ENCODE measurements around the gene SH3RF3. TPM values are rescaled to one million over a fixed set of nuclear protein-coding genes. Genes with fewer than 3 reads are reported as not detected.

SH3RF3 gene
- total and polyA plus RNA-seq, 2 of the 13 experiments (the other 11 are each of a cell fraction or from before 2014, with no cell fraction given), result 0.04 TPM; not detected in 1

DNA sequence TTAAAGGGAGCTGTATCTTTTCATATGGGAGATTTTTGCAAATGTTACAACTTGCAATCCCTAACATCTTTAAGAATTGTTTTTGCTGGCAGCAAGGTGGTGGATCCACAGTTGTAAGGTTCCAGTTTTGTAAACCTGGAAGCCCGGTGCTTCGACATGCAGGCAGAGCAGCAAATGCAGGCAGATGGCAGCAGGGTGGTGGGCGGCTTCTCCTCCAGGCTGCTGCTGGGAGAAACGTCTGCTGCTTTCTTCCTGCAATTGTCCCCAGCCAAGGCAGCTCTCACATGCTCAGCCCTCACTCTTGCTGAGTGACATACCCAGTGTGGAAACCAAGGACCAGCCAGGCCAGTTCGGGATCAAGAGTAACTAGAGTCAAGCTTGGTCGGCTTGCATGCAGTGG, 318.8 kb downstream of the SH3RF3 start:
- H3K9me3 ChIP-seq (ENCODE audit: low read length), result peaks cover 15% of the 10 kb centered on the region
- no TSS peak for BruUV-seq (replicated peaks)
- H3K79me2 ChIP-seq (ENCODE audit: insufficient read depth, low read length), result no peaks in the 10 kb centered on the region
- DNase-seq (ENCODE audit: low spot score) (no peak), ATAC-seq (no peak), FAIRE-seq (no peak)
- no peak overlapping the region for H3K9ac ChIP-seq (ENCODE audit: insufficient read depth, low read depth, low read length)
- no peaks in the 10 kb centered on the region for H3K4me1 ChIP-seq (ENCODE audit: insufficient read depth, low read length)
- CTCF ChIA-PET (ENCODE audit: low intra/inter-chr PET ratio, low total read pairs), result no interaction called here
- in situ Hi-C loops (cut with HindIII; ENCODE audit: extremely low pct_ligation_motif_present, low pct_unique_long_range_greater_than_20kb), result no loop called here
- no peaks in the 10 kb centered on the region for H3K36me3 ChIP-seq (replicated peaks in 1 of 2; ENCODE audit: control insufficient read depth in 1 of 2, insufficient read depth in 2 of 2, low read length in 2 of 2)
- H3K4me3 ChIP-seq (replicated peaks in 1 of 3; ENCODE audit: insufficient read depth in 1 of 3, low read depth in 2 of 3, low read length in 3 of 3), result no peak overlapping the region
- H3K4me2 ChIP-seq (ENCODE audit: low read depth, low read length), result no peak overlapping the region
- POLR2A ChIA-PET, result no interaction called here
- H3K27me3 ChIP-seq (ENCODE audit: control insufficient read depth in 1 of 2, insufficient read depth in 2 of 2, low read length in 2 of 2), result peaks cover 0 to 2% of the 10 kb centered on the region in 2 experiments; a peak in 2 of 5 replicates
- no peaks in the 10 kb centered on the region for H4K20me1 ChIP-seq (ENCODE audit: insufficient read depth, low read length)
- no peak overlapping the region for H2AFZ ChIP-seq (ENCODE audit: low read length)
- TF ChIP-seq, protein P1, sequence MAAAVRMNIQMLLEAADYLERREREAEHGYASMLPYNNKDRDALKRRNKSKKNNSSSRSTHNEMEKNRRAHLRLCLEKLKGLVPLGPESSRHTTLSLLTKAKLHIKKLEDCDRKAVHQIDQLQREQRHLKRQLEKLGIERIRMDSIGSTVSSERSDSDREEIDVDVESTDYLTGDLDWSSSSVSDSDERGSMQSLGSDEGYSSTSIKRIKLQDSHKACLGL (CRISPR knock-in tag; IDR thresholded peaks at IDR 0.05), result no peak
- WGBS (ENCODE audit: low lambda C conversion rate), result 46% methylated on average over 6 of the region's 6 CpGs
- intact Hi-C loops (cut with micrococcal nuclease; ENCODE audit: unreplicated experiment), result no loop called here
- H3K27ac ChIP-seq (ENCODE audit: extremely low read length, insufficient read depth, low read length), result no peak overlapping the region

- Histone ChIP-seq H3K27ac (ENCODE audit: extremely low read length, insufficient read depth, low read length) (no peak overlapping the region), H3K4me1 (ENCODE audit: insufficient read depth, low read length) (no peaks in the 10 kb centered on the region), H3K9me3 (ENCODE audit: low read length) (peaks cover 10% of the 10 kb centered on the region; the same call in 1 of the 2 replicates), H4K20me1 (ENCODE audit: insufficient read depth, low read length) (no peaks in the 10 kb centered on the region), H3K9ac (ENCODE audit: insufficient read depth, low read depth, low read length) (no peak overlapping the region), H3K27me3 (ENCODE audit: control insufficient read depth in 1 of 2, insufficient read depth in 2 of 2, low read length in 2 of 2) (peaks cover 0 to 2% of the 10 kb centered on the region in 2 experiments; a peak in 2 of 5 replicates), H2AFZ (ENCODE audit: low read length) (no peak overlapping the region), H3K4me2 (ENCODE audit: low read depth, low read length) (no peak overlapping the region), H3K4me3 (replicated peaks in 1 of 3; ENCODE audit: insufficient read depth in 1 of 3, low read depth in 2 of 3, low read length in 3 of 3) (no peak overlapping the region), H3K79me2 (ENCODE audit: insufficient read depth, low read length) (no peaks in the 10 kb centered on the region), H3K36me3 (replicated peaks in 1 of 2; ENCODE audit: control insufficient read depth in 1 of 2, insufficient read depth in 2 of 2, low read length in 2 of 2) (no peaks in the 10 kb centered on the region)
- in situ Hi-C loops (cut with HindIII; ENCODE audit: extremely low pct_ligation_motif_present, low pct_unique_long_range_greater_than_20kb) (no loop called here), intact Hi-C loops (cut with micrococcal nuclease; ENCODE audit: unreplicated experiment) (no loop called here)
- TF ChIP-seq ZNF629 (CRISPR knock-in tag; conservative IDR thresholded peaks at IDR 0.05), result no peak
- no peak for TF ChIP-seq SIX1 (CRISPR knock-in tag; IDR thresholded peaks at IDR 0.05; ENCODE audit: borderline replicate concordance)
- no peak for ATAC-seq
- no peak for DNase-seq (ENCODE audit: low spot score)
- no TSS peak for BruUV-seq (replicated peaks)
- ChIA-PET POLR2A (no interaction called here), CTCF (ENCODE audit: low intra/inter-chr PET ratio, low total read pairs) (no interaction called here)
- WGBS (ENCODE audit: low lambda C conversion rate), result 56% methylated on average over 4 of the region's 4 CpGs
- FAIRE-seq, result no peak
These were observed 319.2 kb downstream of the SH3RF3 start for GRCh38 chr2:109448207-109448606.
